ENCODE data around the gene BRINP2.
A peak's percentile ranks its signal among the peaks of the same experiment; 100 is the strongest.

BRINP2 gene

GRCh38 chr1:177165069-177165439 lies 5.7 kb upstream of the BRINP2 start:
- no peak for DNase-seq (ENCODE audit: low spot score)

DNA sequence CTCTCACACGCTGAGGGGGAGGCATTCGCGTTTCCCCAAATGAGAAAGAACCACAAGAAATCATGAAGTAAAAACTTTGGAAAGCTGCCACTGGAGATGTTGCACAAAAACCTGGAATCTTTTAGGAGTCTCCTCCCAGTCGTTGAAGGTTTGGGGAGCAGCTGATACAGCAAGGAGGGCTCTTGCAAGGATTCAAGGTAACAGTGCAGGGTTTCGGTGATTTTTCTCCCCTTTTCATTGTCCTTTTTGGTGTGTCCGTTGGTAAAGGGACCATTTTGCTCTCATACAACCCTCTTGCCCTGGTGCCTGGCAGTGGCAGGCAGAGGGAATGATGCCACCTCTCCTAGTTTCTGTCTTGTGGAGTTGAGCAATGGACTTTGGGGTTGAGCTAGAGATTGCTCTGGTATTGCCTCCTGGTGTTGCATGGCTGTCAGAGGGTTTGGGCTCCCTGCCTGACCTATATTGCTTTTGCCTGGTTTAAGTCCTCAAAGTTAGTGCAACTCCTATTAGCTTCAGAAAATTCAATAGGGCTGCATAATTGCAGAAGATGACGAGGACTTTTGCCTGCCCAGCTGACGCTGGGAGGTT lies 872 bp downstream of the BRINP2 start:
- DNase-seq (ENCODE audit: low spot score): no peak

DNA sequence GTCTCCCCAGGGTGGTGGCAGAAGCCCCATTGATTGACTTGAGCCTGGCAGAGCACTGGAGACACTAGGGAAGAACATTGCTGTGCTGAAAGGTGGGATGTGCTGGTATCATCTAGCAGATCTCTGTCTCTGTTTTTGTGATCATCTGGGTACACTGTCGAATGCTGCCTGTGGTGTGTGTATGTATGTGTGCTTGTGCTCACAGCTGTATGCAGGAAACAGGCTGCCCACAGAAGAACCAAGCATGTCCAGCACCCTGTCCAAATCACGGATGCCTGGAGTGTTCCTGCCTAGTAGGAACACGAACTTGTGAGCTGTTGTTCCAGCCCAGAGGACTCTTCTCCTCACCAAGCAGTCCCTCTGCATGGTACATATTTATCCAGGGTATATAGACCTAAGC lies 1.5 kb downstream of the BRINP2 start:
- no peak for DNase-seq (ENCODE audit: low spot score)

DNA sequence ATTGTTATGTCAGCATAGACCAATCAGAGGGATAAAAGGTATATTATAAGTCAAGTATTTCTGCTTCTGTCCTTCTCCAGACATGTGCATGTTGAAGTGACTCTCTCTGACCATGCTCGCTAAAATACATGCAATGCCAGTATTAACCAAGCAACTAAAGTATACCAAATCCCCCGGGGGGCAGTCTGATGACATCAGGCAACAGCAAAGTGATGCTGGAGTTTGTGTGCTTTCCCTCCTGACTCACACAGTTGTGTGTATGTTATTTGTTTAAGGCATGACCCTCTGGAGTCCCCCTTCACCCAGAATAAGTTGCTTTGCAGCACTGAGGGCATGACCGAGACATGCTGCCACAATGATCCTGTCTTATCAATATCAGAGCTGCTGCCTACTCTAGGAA lies 2.1 kb downstream of the BRINP2 start:
- no peak for DNase-seq (ENCODE audit: low spot score)

- DNase-seq (ENCODE audit: low spot score): no peak
Measured at GRCh38 chr1:177173976-177174375, 3.2 kb downstream of the BRINP2 start.

DNA sequence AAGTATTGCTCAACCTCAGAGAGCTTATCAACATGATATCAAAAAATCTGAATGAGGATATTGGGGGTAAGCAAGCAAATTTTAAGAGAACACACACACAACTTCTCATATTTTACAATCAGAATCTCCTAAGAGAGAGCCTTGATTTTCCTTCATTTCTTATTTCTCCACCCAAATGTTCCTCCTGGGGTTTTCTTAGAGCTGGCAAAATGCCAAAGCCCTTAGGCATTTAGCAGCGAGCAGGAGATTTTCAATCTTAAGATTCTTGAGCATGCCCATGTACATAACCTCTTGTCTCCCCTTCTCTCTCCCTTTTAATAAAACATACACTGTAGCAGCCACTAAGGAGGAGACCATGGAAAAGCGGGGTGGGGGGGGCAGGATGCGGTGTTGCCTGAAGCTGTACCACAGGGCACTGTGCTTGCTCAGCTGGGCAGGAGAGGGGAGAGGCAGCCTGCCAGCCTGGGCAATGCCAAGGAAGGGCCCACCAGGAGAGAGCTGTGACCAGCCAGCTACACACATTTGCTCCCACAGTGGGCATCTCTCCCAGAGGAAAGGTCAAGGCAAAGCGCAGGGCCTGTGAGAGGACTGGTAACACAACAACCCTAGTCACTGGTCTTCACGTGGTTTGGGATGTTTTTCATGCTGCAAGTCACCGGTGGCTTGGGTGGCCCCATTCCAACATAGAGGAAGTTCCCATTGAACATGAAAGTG lies 4.3 kb downstream of the BRINP2 start:
- DNase-seq (ENCODE audit: low spot score): no peak

- DNase-seq (ENCODE audit: low spot score): no peak
Measured at GRCh38 chr1:177181280-177181630, 10.5 kb downstream of the BRINP2 start.

GRCh38 chr1:177181631-177182291 lies 11.0 kb downstream of the BRINP2 start:
- DNase-seq (ENCODE audit: low spot score): peak; percentile 78

DNA sequence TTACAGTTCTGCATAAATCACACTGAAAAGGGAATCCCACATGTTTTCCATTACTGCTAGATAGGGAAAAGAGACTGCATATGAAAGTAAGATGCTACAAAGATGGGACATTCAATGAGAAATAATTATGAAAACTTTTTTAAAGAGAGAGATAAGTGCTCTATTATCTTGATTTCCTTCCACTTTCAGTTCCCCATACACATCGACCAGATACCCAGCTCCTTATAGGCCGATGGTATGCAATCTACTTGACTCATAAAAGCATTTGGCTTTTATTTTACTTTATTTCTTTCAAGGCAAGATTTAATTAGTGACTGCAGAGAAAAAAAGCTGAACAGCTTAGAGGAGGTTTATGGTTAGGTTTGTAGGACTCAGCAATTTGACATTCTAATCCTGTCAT lies 13.1 kb downstream of the BRINP2 start:
- DNase-seq (ENCODE audit: low spot score): no peak

GRCh38 chr1:177185209-177185608 lies 14.5 kb downstream of the BRINP2 start:
- DNase-seq (ENCODE audit: low spot score): no peak

DNA sequence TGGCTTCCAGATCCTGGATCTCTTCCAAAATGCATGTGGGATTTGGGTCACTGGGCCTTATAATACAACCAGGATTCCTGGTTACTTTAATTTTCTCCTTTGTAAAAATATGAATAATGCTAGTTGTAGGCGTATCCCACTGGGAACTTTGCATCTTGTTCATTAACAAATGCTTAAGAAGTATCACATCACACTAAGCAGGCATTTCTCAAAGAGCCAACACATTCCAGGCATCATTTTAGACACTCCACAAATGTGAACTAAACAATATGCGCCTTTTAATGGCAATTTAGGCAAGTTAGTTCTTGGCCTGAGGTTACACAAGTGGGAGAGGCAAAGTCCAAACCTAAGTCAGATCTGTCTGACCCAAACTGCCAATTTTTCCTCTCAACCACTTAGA lies 15.9 kb downstream of the BRINP2 start:
- DNase-seq (ENCODE audit: low spot score): no peak

DNA sequence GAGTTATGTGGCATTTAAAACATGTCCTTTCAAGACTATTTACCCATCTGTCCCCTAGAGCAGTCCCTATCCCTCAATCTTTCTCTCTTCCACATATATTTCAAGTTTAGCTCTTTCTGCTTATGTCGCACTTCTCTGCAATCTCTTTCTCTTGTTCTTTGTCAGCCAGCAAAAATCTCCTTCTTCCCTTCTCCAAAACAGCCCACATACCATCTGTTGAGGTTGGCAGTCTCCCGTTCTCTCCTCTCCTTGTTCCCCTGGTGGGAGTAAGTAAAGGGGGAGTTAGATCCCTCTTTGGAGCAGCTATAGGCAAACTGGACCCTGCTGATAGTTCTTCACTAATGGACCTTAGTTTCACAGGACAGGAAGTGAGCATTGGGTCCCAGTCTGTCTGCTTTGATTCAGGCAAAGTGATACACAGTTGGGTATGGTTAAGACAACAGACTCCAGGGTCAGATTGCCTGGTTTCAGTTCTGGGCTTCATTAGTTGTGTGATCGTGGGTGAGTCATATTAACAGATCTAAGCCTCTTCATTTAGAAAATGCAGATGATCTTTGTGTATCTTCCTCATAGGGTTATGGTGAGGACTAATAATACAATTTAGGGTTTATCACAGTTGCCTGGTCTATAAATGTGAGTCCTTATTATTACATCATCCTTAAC lies 19.7 kb downstream of the BRINP2 start:
- DNase-seq (ENCODE audit: low spot score): no peak

GRCh38 chr1:177198243-177198642 lies 27.5 kb downstream of the BRINP2 start:
- DNase-seq (ENCODE audit: low spot score): no peak

DNA sequence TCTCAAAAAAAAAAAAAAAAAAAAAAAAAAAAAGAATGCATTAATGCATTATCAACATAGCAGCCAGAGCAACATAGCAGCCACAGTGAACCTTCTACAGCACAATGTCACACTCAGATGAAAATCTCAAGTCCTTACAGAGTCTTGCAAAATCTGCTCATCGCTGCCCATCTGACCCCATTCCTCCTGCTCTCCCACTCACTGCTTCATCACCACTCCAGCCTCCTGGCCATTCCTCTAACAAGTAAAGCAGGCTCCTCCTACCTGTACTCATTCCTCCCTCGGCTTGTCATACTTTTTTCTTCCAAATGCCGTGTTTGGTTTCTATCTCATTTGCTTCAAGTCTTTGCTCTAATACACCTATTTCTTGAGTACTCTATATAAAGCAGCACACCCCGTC lies 29.5 kb downstream of the BRINP2 start:
- no peak for DNase-seq (ENCODE audit: low spot score)

GRCh38 chr1:177206831-177207355 lies 36.1 kb downstream of the BRINP2 start:
- no peak for DNase-seq (ENCODE audit: low spot score)

GRCh38 chr1:177208920-177209319 lies 38.2 kb downstream of the BRINP2 start:
- no peak for DNase-seq (ENCODE audit: low spot score)

GRCh38 chr1:177209357-177209756 lies 38.6 kb downstream of the BRINP2 start:
- no peak for DNase-seq (ENCODE audit: low spot score)

DNA sequence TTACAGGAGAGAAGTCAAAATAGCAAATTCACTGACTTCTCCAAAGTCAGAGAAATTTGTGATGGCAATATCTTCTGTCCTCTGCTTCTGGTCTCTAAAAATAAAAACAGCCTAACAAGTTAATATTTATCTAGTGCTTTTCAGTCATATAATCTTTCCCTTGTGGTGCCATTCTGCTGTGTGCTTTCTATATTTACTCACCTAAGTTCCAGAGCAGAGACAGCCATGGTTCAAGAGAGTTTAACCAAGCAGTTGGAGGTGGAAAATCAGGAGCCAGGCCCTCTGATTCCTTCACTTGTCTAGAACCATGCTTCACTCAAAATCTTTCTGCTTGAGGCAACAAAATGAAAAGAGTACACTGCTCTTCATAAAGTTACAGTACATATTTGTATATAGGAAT lies 39.3 kb downstream of the BRINP2 start:
- DNase-seq (ENCODE audit: low spot score): no peak

DNA sequence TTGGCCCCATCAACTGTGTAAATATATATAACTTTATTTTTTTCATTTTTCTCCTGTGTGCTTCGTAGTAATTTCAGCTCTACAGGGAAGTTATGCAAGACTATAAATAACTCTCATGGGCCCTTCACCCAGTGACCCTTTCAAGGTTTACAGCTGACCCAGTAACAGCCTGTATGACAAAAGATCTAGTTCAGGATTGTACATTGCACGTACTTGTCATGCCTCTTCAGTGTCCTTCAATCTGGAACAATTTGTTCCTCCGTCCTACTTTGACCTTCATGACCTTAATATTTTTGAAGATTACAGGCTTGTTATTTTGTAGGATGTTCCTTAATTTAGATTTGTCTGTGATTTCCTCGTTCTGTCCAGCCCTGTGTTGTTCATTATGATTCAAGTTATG lies 40.5 kb downstream of the BRINP2 start:
- no peak for DNase-seq (ENCODE audit: low spot score)

DNA sequence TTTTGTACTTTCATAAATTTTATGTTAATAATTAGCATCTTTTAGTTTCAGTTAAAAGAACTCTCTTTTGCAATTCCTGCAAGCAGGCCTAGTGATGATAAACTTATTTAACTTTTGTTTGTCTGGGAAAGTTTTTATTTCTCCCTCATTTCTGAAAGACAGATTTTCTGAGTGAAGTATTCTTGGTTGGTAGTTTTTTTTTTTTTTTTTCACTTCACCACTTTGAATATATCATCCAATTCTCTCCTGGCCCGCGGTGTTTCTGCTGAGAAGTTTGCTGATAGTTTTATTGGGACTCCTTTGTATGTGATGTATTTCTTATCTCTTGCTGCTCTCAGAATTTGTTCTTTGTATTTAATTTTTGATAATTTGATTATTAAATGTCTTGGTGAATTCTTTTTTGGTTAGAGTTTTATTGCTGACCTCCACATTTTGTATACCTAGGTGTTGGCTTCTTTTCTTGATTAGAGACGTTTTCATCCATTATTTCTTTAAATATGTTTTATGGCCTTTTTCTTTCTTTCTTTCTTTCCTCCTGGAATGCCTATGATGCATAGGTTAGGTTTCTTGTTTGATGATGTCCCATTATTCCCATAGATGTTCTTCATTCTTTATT lies 45.9 kb downstream of the BRINP2 start:
- DNase-seq (ENCODE audit: low spot score): no peak

GRCh38 chr1:177219554-177220458 lies 49.0 kb downstream of the BRINP2 start:
- DNase-seq (ENCODE audit: low spot score): no peak
